Endothelial cell of umbilical vein (primary cell): ENCODE results near the gene GTPBP3. TPM values are rescaled to one million over a fixed set of nuclear protein-coding genes. Genes with fewer than 3 reads are reported as not detected.
"Not testable (repeated sequence)": the region's sequence is repeated elsewhere in the genome, so short reads cannot be mapped to it uniquely, and the experiment has no call there.

Experiments
- BruUV-seq: library from RNA; stranded (reverse); fragments of 400-500 nt; replicated peaks from 2 replicates; lab custom pipeline; 2021; lab: Mats Ljungman, UMichigan
- CTCF ChIA-PET: fragments of 300-600, 350-600 bp; sonication (Branson Sonifier 250); formaldehyde crosslinking; loops from one replicate; lab custom pipeline; 2021; ENCODE audit warnings: antibody characterized with exemption, inconsistent platforms; lab: Charles Lee
- POLR2A ChIA-PET: fragments of 300-600, 350-600 bp; sonication (Branson Sonifier 250); formaldehyde crosslinking; loops from one replicate; lab custom pipeline; 2021; ENCODE audit warnings: antibody characterized with exemption, inconsistent platforms; lab: Charles Lee
- DNase-seq: peaks from one replicate; pipeline ENCODE4 v3.0.0-alpha.2; 2011; ENCODE audit warnings: low read depth, low spot score
- FAIRE-seq: peaks from 2 replicates; lab custom pipeline; 2011; peaks lifted over from hg19 to GRCh38; lab: Jason Lieb, UNC
- H2AFZ ChIP-seq: 2 replicates; pipeline ENCODE4 v1.6.0; 2012; ENCODE audit warnings: low read depth, low read length, control low read depth, inconsistent platforms
- H3K27ac ChIP-seq: 2 replicates; pipeline ENCODE4 v1.5.1; 2011; ENCODE audit warnings: low read depth, mild to moderate bottlenecking, control low read depth, low read length, moderate library complexity; ENCODE audit not compliant: insufficient read depth
- H3K27me3 ChIP-seq, 2 experiments: 2 replicates each; pipeline versions ENCODE4 v1.6.0 to v1.6.1; 2011; ENCODE audit warnings: low read length in 2 of 2, mixed read lengths in 1 of 2; ENCODE audit not compliant: control insufficient read depth in 2 of 2, insufficient read depth in 2 of 2
- H3K36me3 ChIP-seq, 2 experiments: 2 replicates in 1 of 2; 3 replicates in 1 of 2; pipeline ENCODE4 v1.5.1; 2011; ENCODE audit warnings: low read length in 2 of 2, mild to moderate bottlenecking in 1 of 2, moderate library complexity in 1 of 2; ENCODE audit not compliant: control insufficient read depth in 2 of 2, insufficient read depth in 2 of 2; ENCODE audit errors: extremely low read depth in 1 of 2
- H3K4me1 ChIP-seq: 3 replicates; pipeline ENCODE4 v1.5.1; 2011; ENCODE audit warnings: mild to moderate bottlenecking, low read length; ENCODE audit not compliant: control insufficient read depth, insufficient read depth; ENCODE audit errors: extremely low read depth
- H3K4me2 ChIP-seq: 2 replicates; pipeline ENCODE4 v1.6.1; 2011; ENCODE audit warnings: low read length, control low read depth, mixed read lengths; ENCODE audit not compliant: insufficient read depth
- H3K4me3 ChIP-seq, 3 experiments: fragments of 200-600 bp in 1 of 3; sonication (generic), shearing (Covaris generic) in 1 of 3; replicated peaks in 1 of 3; 2 replicates each; pipeline ENCODE4 v1.5.1; 2011 to 2016; ENCODE audit warnings: control low read depth in 3 of 3, low read length in 3 of 3, mild to moderate bottlenecking in 2 of 3, inconsistent platforms in 1 of 3, low read depth in 1 of 3, moderate library complexity in 1 of 3; ENCODE audit not compliant: insufficient read depth in 1 of 3
- H3K79me2 ChIP-seq: 2 replicates; pipeline ENCODE4 v1.6.0; 2012; ENCODE audit warnings: low read length, inconsistent platforms; ENCODE audit not compliant: control insufficient read depth, insufficient read depth
- H3K9ac ChIP-seq: replicated peaks from 2 replicates; pipeline ENCODE3; 2011; ENCODE audit warnings: low read length, control low read depth; ENCODE audit not compliant: insufficient read depth; ENCODE audit errors: extremely low read depth
- H3K9me1 ChIP-seq: replicated peaks from 3 replicates; pipeline ENCODE4 v1.6.0; 2011; ENCODE audit warnings: mild to moderate bottlenecking, low read length; ENCODE audit not compliant: control insufficient read depth, insufficient read depth; ENCODE audit errors: extremely low read depth
- H3K9me3 ChIP-seq: replicated peaks from 2 replicates; pipeline ENCODE4 v1.5.1; 2012; ENCODE audit warnings: low read length, inconsistent platforms; ENCODE audit not compliant: control insufficient read depth, insufficient read depth
- H4K20me1 ChIP-seq: replicated peaks from 2 replicates; pipeline ENCODE3; 2011; ENCODE audit warnings: mild to moderate bottlenecking, low read length; ENCODE audit not compliant: control insufficient read depth, insufficient read depth; ENCODE audit errors: extremely low read depth
- CTCF ChIP-seq, 2 donors: IDR thresholded peaks; 1 replicate in 1 of 2; 2 replicates in 1 of 2; pipeline ENCODE4 v1.5.1; 2011; ENCODE audit warnings: low read length in 2 of 2, mild to moderate bottlenecking in 2 of 2, moderate library complexity in 2 of 2, control low read depth in 1 of 2, inconsistent platforms in 1 of 2, low read depth in 1 of 2; ENCODE audit not compliant: insufficient read depth in 1 of 2; ENCODE audit errors: extremely low read depth in 1 of 2
- EZH2 ChIP-seq: IDR thresholded peaks from 2 replicates; pipeline ENCODE4 v1.6.1; 2012; ENCODE audit warnings: borderline replicate concordance, low read depth, mild to moderate bottlenecking, moderate library complexity, low read length, inconsistent platforms; ENCODE audit not compliant: severe bottlenecking
- FOS ChIP-seq: IDR thresholded peaks from 2 replicates; pipeline ENCODE4 v1.6.1; 2011; ENCODE audit warnings: mild to moderate bottlenecking, low read length, moderate library complexity, borderline replicate concordance; ENCODE audit not compliant: insufficient read depth
- GATA2 ChIP-seq: IDR thresholded peaks from 2 replicates; pipeline ENCODE4 v1.7.0; 2011; ENCODE audit warnings: low read depth, mild to moderate bottlenecking, moderate library complexity, mixed read lengths, low read length; ENCODE audit not compliant: insufficient read length, insufficient read depth
- JUN ChIP-seq: IDR thresholded peaks from 2 replicates; pipeline ENCODE4 v1.6.1; 2011; ENCODE audit warnings: borderline replicate concordance, low read depth; ENCODE audit not compliant: insufficient read length, insufficient read depth
- MYC ChIP-seq: IDR thresholded peaks from one replicate; pipeline ENCODE4 v1.6.1; 2011; ENCODE audit warnings: mild to moderate bottlenecking, low read depth, low read length
- POLR2A ChIP-seq: IDR thresholded peaks from 2 replicates; pipeline ENCODE4 v1.6.1; 2012; ENCODE audit warnings: low read depth, mild to moderate bottlenecking, control low read depth, low read length
- POLR2AphosphoS5 ChIP-seq: IDR thresholded peaks from 2 replicates; pipeline ENCODE4 v1.6.1; 2012; ENCODE audit warnings: low read depth, mild to moderate bottlenecking, control low read depth, low read length, moderate library complexity; ENCODE audit not compliant: insufficient read depth
- dilution Hi-C: fragments of 300-500 bp; cut with MboI; formaldehyde crosslinking; loops from one replicate; pipeline ENCODE4 v1.15.0; 2019; ENCODE audit warnings: low sequenced_read_pairs; ENCODE audit not compliant: extremely low pct_ligation_motif_present
- intact Hi-C: fragments of 100-400 bp; cut with micrococcal nuclease; formaldehyde crosslinking; loops from one replicate; pipeline ENCODE4 v1.10.0; 2022
- polyA plus RNA-seq, 4 experiments: library from polyadenylated mRNA; depleted of rRNA in 3 of 4; stranded (reverse) in 3 of 4; unstranded in 1 of 4; fragments of >200 nt; gene quantifications; 2 replicates each; pipeline versions ENCODE4 v1.2.1 to v1.2.3, GENCODE V29; 2011 to 2012; ENCODE audit warnings: missing spikeins in 1 of 4
- total RNA-seq: library from RNA; stranded (reverse); gene quantifications from 2 replicates; pipeline ENCODE4 v1.2.3, GENCODE V29; 2021
- TF ChIP-seq, protein P1 (sequence below): IDR thresholded peaks from 2 replicates; pipeline ENCODE4 v1.6.1; 2011; ENCODE audit not compliant: insufficient read depth, insufficient read length

The GTPBP3 gene
- total and polyA plus RNA-seq, 2 donors (not counting 3 experiments of a cell fraction or from before 2014, with no cell fraction given): 12.7 to 34.7 TPM

DNA sequence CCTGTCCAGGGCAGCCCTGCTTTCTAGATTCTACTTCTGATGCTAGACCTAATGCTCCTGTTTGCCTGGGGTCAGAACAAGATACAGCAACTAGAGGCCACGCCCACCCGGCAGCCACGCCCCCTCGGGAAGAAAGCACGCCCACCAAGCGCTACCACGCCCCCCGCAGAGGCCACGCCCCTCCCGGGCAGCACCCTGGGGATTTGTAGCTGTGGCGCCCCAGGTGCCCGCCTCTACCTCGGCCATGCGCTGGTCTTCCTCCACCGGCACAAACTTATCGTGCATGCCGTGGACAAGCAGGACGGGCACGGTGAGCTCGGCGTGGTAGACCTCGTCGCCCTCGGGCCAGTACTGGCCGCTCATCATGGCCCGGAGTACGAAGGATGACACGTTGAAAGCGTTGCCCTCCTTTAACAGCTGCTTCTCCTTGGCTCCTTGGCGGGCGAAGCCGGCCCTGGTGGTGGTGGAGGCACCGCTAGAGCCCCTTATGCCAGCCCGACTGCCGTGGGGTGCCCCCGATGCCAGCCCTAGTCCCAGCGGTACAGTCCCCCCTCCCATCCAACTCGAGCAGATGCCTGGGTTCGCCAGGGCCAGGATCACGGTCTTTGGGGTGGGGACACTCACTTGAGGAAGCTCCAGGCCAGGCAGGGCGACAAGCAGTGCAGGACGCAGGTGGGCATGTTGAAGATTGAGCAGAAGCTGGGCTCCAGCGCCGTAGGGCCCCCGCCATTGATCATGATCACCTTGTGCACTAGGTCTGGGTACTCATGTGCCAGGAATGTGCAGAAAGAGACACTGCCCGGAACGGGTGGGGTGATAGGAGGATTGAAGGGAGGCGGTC lies 43.1 kb upstream of the GTPBP3 start:
- no peak for DNase-seq
- no TSS peak for BruUV-seq
- no peak overlapping the region for H3K9ac ChIP-seq

DNA sequence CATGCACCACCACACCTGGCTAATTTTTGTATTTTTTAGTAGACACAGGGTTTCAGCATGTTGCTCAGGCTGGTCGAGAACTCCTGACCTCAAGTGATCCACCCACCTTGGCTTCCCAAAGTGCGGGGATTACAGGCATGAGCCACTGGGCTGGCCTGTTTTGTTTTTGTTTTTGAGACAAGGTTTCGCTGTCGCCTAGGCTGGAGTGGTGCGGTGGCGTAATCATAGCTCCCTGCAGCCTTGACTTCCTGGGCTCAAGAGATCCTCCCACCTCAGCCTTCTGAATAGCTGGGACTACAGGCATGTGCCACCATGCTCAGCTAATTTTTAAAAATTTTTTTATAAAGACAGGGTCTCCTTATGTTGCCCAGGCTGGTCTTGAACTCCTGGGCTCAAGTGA lies 41.8 kb upstream of the GTPBP3 start:
- H3K9me3 ChIP-seq, POLR2A ChIA-PET, H3K9ac ChIP-seq, H2AFZ ChIP-seq, DNase-seq, H3K27me3 ChIP-seq, H4K20me1 ChIP-seq, BruUV-seq, H3K79me2 ChIP-seq, dilution Hi-C loops, H3K36me3 ChIP-seq, H3K9me1 ChIP-seq, H3K4me3 ChIP-seq, intact Hi-C loops, H3K4me2 ChIP-seq, H3K27ac ChIP-seq, FAIRE-seq: not testable (repeated sequence)
- CTCF ChIA-PET: interaction anchor here (4.4 kb wide), 1 partner anchor 9 kb away, joined by 70 read pairs; the partner anchor contains the start of genes ABHD8 and MRPL34
- peaks cover 12% of the 10 kb centered on the region for H3K4me1 ChIP-seq

More for the DNA sequence above, 43.1 kb upstream of the GTPBP3 start:
- H3K79me2 ChIP-seq: no peaks in the 10 kb centered on the region
- no peak overlapping the region for H2AFZ ChIP-seq
- H3K9me3 ChIP-seq: no peaks in the 10 kb centered on the region
- dilution Hi-C loops: no loop called here
- H3K27ac ChIP-seq: no peak overlapping the region
- peaks cover 0 to 3% of the 10 kb centered on the region in 2 experiments for H3K36me3 ChIP-seq
- H4K20me1 ChIP-seq: no peaks in the 10 kb centered on the region
- no peak overlapping the region for H3K4me2 ChIP-seq
- peaks cover 12% of the 10 kb centered on the region for H3K4me1 ChIP-seq
- CTCF ChIA-PET: interaction anchor here (0.8 to 4.4 kb wide), 6 partner anchors 10 to 97 kb away, joined by 3 to 70 read pairs (median 9); partner anchors contain the start of genes ABHD8, ANKLE1 and MRPL34
- POLR2A ChIA-PET: no interaction called here
- peak; percentile 26 for FAIRE-seq
- TF ChIP-seq MYC: no peak
- TF ChIP-seq FOS: no peak
- TF ChIP-seq GATA2: no peak
- no peak for TF ChIP-seq EZH2
- no peak for TF ChIP-seq POLR2AphosphoS5
- TF ChIP-seq, protein P1, sequence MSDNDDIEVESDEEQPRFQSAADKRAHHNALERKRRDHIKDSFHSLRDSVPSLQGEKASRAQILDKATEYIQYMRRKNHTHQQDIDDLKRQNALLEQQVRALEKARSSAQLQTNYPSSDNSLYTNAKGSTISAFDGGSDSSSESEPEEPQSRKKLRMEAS: no peak
- no peak for TF ChIP-seq POLR2A
- TF ChIP-seq CTCF (IDR thresholded peaks at IDR 0.05; ENCODE audit: extremely low read depth in 1 of 2, insufficient read depth in 1 of 2, low read depth in 1 of 2, low read length in 2 of 2): no peak
- no peak for TF ChIP-seq JUN
- no peak overlapping the region for H3K4me3 ChIP-seq
- intact Hi-C loops: no loop called here
- no peaks in the 10 kb centered on the region for H3K27me3 ChIP-seq
- no peaks in the 10 kb centered on the region for H3K9me1 ChIP-seq
